ENCODE results near the gene FBXW11. TPM values are rescaled to one million over a fixed set of nuclear protein-coding genes. Genes with fewer than 3 reads are reported as not detected.
A peak's percentile ranks its signal among the peaks of the same experiment; 100 is the strongest.

FBXW11 gene
- total RNA-seq, 1 experiment from 2014 or later: 85.3 TPM

GRCh38 chr5:171961117-171961516 is 45.3 kb downstream of the FBXW11 start:
- Histone ChIP-seq H3K56ac (ENCODE audit: insufficient read length, low read depth, low read length) (no peak overlapping the region), H3K27me3 (ENCODE audit: insufficient read depth, low read length) (no peaks in the 10 kb centered on the region; the same call in 1 of the 2 replicates), H3K4me1 (ENCODE audit: insufficient read depth, low read length) (peaks cover 15% of the 10 kb centered on the region; the same call in 1 of the 2 replicates), H3K9me3 (ENCODE audit: control insufficient read depth, low read depth, low read length) (no peaks in the 10 kb centered on the region), H3K27ac (ENCODE audit: insufficient read length, low read depth, low read length) (no peak overlapping the region), H3K4me2 (ENCODE audit: insufficient read depth, insufficient read length, low read length) (no peak overlapping the region), H2BK15ac (ENCODE audit: low read depth, low read length) (no peak overlapping the region), H2BK20ac (ENCODE audit: low read depth, low read length, poor library complexity, severe bottlenecking) (no peak overlapping the region), H2BK5ac (ENCODE audit: insufficient read length, low read length) (no peak overlapping the region), H3K23me2 (ENCODE audit: insufficient read length, low read depth, low read length, poor library complexity, severe bottlenecking) (no peaks in the 10 kb centered on the region), H3T11ph (ENCODE audit: low read length) (no peak overlapping the region), H2AFZ (ENCODE audit: low read length) (no peak overlapping the region), H2BK120ac (ENCODE audit: low read depth, low read length, poor library complexity, severe bottlenecking) (no peak overlapping the region), H3K79me2 (ENCODE audit: insufficient read depth, low read length) (peaks cover 61% of the 10 kb centered on the region), H3K9ac (ENCODE audit: extremely low read depth, insufficient read length, low read length) (no peak overlapping the region), H3K14ac (ENCODE audit: insufficient read depth, low read length) (no peak overlapping the region), H3K18ac (ENCODE audit: insufficient read length, low read depth, low read length) (no peak overlapping the region), H4K20me1 (ENCODE audit: control insufficient read depth, insufficient read depth, insufficient read length) (no peaks in the 10 kb centered on the region), H3K79me1 (ENCODE audit: insufficient read depth, low read depth, low read length, poor library complexity, severe bottlenecking) (peaks cover 5% of the 10 kb centered on the region), H3K4ac (ENCODE audit: low read depth, low read length) (no peak overlapping the region), H4K5ac (ENCODE audit: insufficient read length, low read depth, low read length) (no peak overlapping the region), H2BK12ac (ENCODE audit: insufficient read length, low read depth, low read length) (no peak overlapping the region), H4K91ac (ENCODE audit: insufficient read length, low read depth, low read length) (no peak overlapping the region), H2AK5ac (ENCODE audit: insufficient read length, low read length) (no peak overlapping the region), H4K8ac (replicated peaks; ENCODE audit: insufficient read length, low read depth, low read length) (no peak overlapping the region), H3K23ac (ENCODE audit: insufficient read length, low read depth, low read length) (no peak overlapping the region)
- peak overlapping the region in 1 of 3 experiments; percentile 59; a peak in 3 of 7 replicates for H3K27ac Mint-ChIP-seq
- peaks cover 0 to 8% (median 4%) of the 10 kb centered on the region in 3 experiments; a peak in 3 of 7 replicates for H3K36me3 Mint-ChIP-seq (ENCODE audit: insufficient read depth in 1 of 3, low read depth in 3 of 3)
- no peaks in the 10 kb centered on the region for H3K9me3 Mint-ChIP-seq
- DNase-seq: no peak
- no peaks in the 10 kb centered on the region for H3K27me3 Mint-ChIP-seq (ENCODE audit: low read depth)
- H3K4me1 Mint-ChIP-seq: peaks cover 63 to 66% of the 10 kb centered on the region in 2 experiments
- WGBS (ENCODE audit: extremely low coverage, insufficient read length, low lambda C conversion rate): no CpG with 5 or more reads among the region's 3 CpGs
- no peak for TF ChIP-seq CTCF (conservative IDR thresholded peaks at IDR 0.05)
- H3K4me3 Mint-ChIP-seq: no peak overlapping the region
